BJ (cell line): ENCODE data around the gene SEC11A. TPM values are rescaled to one million over a fixed set of nuclear protein-coding genes. Genes with fewer than 3 reads are reported as not detected.

Experiments
- CTCF ChIA-PET: fragments of 350-600 bp; formaldehyde crosslinking; extraction: SDS; loops from one replicate; lab custom pipeline; 2021; ENCODE audit warnings: antibody characterized with exemption, inconsistent platforms; lab: Yijun Ruan, JAX
- POLR2A ChIA-PET: fragments of 300-600 bp; sonication (Branson Sonifier 250); formaldehyde crosslinking; extraction: SDS; loops from one replicate; lab custom pipeline; 2021; ENCODE audit warnings: antibody characterized with exemption; lab: Charles Lee
- DNase-seq: peaks from one replicate; pipeline ENCODE4 v3.0.0-alpha.2; 2011; ENCODE audit warnings: low read depth
- H3K27me3 ChIP-seq: 2 replicates; pipeline ENCODE4 v1.6.0; 2011; ENCODE audit warnings: low read length; ENCODE audit not compliant: control insufficient read depth, insufficient read depth
- H3K36me3 ChIP-seq: 2 replicates; pipeline ENCODE4 v1.5.1; 2011; ENCODE audit warnings: low read length; ENCODE audit not compliant: control insufficient read depth, insufficient read depth
- H3K4me3 ChIP-seq: 2 replicates; pipeline ENCODE4 v1.5.1; 2011; ENCODE audit warnings: low read depth, mild to moderate bottlenecking, control low read depth, low read length
- polyA plus RNA-seq: library from polyadenylated mRNA; depleted of rRNA; stranded (reverse); fragments of >200 nt; gene quantifications from 2 replicates; pipeline ENCODE4 v1.2.3, GENCODE V29; 2011
- TF ChIP-seq, protein P1 (sequence below): IDR thresholded peaks from 2 replicates; pipeline ENCODE4 v1.5.1; 2011; ENCODE audit warnings: low read depth, mild to moderate bottlenecking, control low read depth, inconsistent platforms, low read length, moderate library complexity; ENCODE audit not compliant: insufficient read depth

Gene SEC11A
- polyA plus RNA-seq, 1 experiment = 90.7 TPM

DNA sequence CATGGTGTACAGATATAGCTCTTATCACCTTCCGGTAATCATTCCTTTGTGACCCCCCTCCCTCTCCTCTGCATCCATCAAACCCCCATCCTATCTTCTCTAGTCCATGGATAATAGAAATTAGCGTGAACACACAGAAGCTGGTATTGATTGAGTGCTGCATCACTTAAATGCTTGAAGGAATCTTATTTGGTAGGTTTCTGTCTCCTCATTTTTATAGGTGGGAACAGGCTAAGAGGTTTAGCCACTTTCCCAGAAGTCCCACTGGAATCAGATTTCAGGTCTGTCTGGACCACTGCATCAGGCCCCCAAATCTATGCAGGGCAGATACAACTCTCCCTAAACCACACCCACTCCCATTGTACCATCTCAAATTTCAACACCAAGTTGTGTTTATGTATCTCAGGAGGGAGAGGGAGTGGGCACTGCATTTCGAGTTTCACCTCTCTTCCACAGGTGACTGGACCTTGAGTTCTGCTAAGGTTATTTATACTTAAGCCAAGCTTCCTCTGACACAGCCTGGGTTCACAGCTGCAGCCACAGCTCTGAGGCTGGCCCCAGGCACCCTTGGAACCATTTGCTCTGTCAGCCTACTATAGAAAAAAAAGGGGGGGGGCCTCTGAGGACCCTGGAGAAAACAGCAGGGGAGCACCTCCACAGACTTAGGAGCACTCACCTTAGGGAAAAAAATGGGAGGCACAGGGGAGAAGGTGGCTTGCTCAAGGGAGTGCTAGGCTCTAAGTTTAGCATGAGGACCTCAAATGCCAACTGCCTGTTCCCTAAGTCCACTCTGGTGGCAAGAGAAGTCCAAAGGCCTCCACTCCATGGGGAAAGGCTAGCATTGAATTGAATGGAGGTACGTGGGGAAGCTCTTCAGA is 55.8 kb downstream of the SEC11A start:
- ChIA-PET POLR2A (no interaction called here), CTCF (interaction anchor here (1.7 kb wide), 1 partner anchor 51 kb away, joined by 3 read pairs; no protein-coding TSS in a partner anchor)
- no peaks in the 10 kb centered on the region for H3K36me3 ChIP-seq
- DNase-seq = no peak
- no peaks in the 10 kb centered on the region for H3K27me3 ChIP-seq
- TF ChIP-seq, protein P1, sequence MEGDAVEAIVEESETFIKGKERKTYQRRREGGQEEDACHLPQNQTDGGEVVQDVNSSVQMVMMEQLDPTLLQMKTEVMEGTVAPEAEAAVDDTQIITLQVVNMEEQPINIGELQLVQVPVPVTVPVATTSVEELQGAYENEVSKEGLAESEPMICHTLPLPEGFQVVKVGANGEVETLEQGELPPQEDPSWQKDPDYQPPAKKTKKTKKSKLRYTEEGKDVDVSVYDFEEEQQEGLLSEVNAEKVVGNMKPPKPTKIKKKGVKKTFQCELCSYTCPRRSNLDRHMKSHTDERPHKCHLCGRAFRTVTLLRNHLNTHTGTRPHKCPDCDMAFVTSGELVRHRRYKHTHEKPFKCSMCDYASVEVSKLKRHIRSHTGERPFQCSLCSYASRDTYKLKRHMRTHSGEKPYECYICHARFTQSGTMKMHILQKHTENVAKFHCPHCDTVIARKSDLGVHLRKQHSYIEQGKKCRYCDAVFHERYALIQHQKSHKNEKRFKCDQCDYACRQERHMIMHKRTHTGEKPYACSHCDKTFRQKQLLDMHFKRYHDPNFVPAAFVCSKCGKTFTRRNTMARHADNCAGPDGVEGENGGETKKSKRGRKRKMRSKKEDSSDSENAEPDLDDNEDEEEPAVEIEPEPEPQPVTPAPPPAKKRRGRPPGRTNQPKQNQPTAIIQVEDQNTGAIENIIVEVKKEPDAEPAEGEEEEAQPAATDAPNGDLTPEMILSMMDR = no peak
- H3K4me3 ChIP-seq = no peak overlapping the region

- no peak for DNase-seq
- ChIA-PET CTCF (interaction anchor here (0.6 to 2.0 kb wide), 9 partner anchors 15 to 286 kb away, joined by 3 to 6 read pairs (median 3); partner anchors contain the start of gene SEC11A), POLR2A (no interaction called here)
- no peaks in the 10 kb centered on the region for H3K27me3 ChIP-seq
- H3K36me3 ChIP-seq = no peaks in the 10 kb centered on the region
- TF ChIP-seq, protein P1 = no peak
- H3K4me3 ChIP-seq = no peak overlapping the region
Observed at GRCh38 chr15:84658788-84659411, 57.0 kb downstream of the SEC11A start.

DNA sequence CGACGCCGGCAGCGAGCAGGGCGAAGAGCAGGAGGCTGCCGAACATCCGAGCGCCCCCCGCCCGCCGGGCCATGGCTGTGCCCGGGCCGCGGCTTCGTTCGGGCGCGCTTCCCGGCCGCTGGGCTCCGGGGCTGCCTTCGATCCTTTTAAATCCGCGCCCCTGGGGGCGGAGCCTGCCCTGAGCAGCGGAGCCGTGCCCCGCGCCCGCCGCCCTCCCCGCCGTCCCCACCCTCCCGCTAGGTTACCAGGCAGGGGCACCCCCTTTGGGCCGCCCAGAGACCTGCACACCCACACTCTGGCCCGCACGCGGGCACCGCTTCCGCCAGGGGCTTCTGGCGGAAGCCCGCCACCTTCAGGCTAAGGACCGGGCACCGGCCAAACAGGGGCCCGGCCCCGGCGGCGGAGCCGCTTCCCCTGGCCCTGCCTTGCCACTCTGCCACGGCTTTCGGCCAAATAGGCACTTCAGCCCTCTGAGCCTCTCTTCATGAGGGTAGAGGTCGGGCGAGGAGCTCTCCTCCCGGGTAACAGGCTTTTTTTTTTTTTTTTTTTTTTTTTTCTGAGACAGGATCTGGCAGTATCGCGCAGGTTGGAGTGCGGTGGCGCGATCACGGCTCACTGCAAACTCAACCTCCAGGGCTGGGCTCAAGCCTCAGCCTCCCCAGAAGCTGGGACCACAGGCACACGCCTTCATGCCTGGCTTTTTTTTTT is 57.7 kb downstream of the SEC11A start, which contains the start of gene NMB:
Gene NMB, minus strand, starts transcription at position 120 of the 708 bp plus-strand sequence. Its CDS starts 47 bp downstream, at position 73.
- no peak for DNase-seq
- no peaks in the 10 kb centered on the region for H3K36me3 ChIP-seq
- H3K4me3 ChIP-seq = peak within 1 kb of the TSS; percentile 47
- TF ChIP-seq, protein P1 = peak; percentile 83
- ChIA-PET CTCF (interaction anchor here (0.6 to 2.0 kb wide), 8 partner anchors 16 to 286 kb away, joined by 3 to 6 read pairs (median 3); partner anchors contain the start of gene SEC11A), POLR2A (no interaction called here)
- no peaks in the 10 kb centered on the region for H3K27me3 ChIP-seq

GRCh38 chr15:84657748-84658079 is 58.2 kb downstream of the SEC11A start:
- Histone ChIP-seq H3K4me3 (peak overlapping the region; percentile 47), H3K36me3 (no peaks in the 10 kb centered on the region), H3K27me3 (no peaks in the 10 kb centered on the region)
- ChIA-PET CTCF (interaction anchor here (1.2 to 2.0 kb wide), 2 partner anchors 49 to 58 kb away, joined by 3 to 6 read pairs; partner anchors contain the start of gene SEC11A), POLR2A (no interaction called here)
- TF ChIP-seq, protein P1 = no peak
- no peak for DNase-seq
